PFSK-1 (cell line): ENCODE results near the gene LDLRAD3.

ENCODE experiments used
- FOXP2 ChIP-seq: optimal IDR thresholded peaks from 2 replicates; pipeline ENCODE3; 2011; ENCODE audit warnings: borderline replicate concordance, control low read depth, inconsistent platforms; ENCODE audit not compliant: insufficient read depth; ENCODE audit errors: extremely low read length, extremely low read depth
- POLR2AphosphoS5 ChIP-seq: IDR thresholded peaks from 2 replicates; pipeline ENCODE4 v1.6.1; 2012; ENCODE audit warnings: low read depth, mild to moderate bottlenecking, control low read depth, low read length, moderate library complexity
- SIN3A ChIP-seq: IDR thresholded peaks from 2 replicates; pipeline ENCODE4 v1.6.1; 2012; ENCODE audit warnings: mild to moderate bottlenecking, low read length, moderate library complexity, borderline replicate concordance; ENCODE audit not compliant: insufficient read depth
- TAF1 ChIP-seq: IDR thresholded peaks from 2 replicates; pipeline ENCODE4 v1.6.1; 2012; ENCODE audit warnings: low read length, control low read depth, borderline replicate concordance; ENCODE audit not compliant: insufficient read depth
- TF ChIP-seq, protein P1 (sequence below), 2 experiments: IDR thresholded peaks; 2 replicates each; pipeline versions ENCODE4 v1.6.1 to v1.8.0; 2011 to 2012; ENCODE audit warnings: low read depth in 2 of 2, low read length in 2 of 2, control low read depth in 1 of 2, inconsistent platforms in 1 of 2, mild to moderate bottlenecking in 1 of 2, moderate library complexity in 1 of 2; ENCODE audit not compliant: insufficient read depth in 1 of 2

DNA sequence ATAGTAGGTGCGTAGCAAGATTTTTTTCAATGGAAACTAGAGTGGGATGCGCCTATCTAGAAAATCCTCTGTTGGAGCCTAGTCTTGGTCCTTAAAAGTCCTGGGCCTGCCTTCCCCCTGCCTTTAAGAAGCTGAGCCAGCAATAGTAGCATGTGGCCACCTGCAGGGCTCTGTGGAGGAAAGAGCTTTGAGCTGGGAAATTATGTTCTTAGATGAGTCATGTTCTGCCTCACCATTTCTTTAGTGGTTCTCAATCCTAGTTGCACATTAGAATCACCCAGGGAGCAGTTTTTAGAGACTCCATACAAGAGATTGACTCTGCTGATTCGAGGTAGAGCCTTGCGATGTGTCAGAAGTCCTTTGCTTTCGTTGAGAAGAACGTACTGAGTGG is 211.9 kb downstream of the LDLRAD3 start:
- no peak for TF ChIP-seq TAF1
- TF ChIP-seq SIN3A = no peak
- no peak for TF ChIP-seq POLR2AphosphoS5
- TF ChIP-seq, protein P1, sequence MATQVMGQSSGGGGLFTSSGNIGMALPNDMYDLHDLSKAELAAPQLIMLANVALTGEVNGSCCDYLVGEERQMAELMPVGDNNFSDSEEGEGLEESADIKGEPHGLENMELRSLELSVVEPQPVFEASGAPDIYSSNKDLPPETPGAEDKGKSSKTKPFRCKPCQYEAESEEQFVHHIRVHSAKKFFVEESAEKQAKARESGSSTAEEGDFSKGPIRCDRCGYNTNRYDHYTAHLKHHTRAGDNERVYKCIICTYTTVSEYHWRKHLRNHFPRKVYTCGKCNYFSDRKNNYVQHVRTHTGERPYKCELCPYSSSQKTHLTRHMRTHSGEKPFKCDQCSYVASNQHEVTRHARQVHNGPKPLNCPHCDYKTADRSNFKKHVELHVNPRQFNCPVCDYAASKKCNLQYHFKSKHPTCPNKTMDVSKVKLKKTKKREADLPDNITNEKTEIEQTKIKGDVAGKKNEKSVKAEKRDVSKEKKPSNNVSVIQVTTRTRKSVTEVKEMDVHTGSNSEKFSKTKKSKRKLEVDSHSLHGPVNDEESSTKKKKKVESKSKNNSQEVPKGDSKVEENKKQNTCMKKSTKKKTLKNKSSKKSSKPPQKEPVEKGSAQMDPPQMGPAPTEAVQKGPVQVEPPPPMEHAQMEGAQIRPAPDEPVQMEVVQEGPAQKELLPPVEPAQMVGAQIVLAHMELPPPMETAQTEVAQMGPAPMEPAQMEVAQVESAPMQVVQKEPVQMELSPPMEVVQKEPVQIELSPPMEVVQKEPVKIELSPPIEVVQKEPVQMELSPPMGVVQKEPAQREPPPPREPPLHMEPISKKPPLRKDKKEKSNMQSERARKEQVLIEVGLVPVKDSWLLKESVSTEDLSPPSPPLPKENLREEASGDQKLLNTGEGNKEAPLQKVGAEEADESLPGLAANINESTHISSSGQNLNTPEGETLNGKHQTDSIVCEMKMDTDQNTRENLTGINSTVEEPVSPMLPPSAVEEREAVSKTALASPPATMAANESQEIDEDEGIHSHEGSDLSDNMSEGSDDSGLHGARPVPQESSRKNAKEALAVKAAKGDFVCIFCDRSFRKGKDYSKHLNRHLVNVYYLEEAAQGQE (IDR thresholded peaks at IDR 0.05; ENCODE audit: insufficient read depth in 1 of 2, low read depth in 2 of 2, low read length in 2 of 2) = no peak
- TF ChIP-seq FOXP2 = no peak
